IPS-NIHi7 (cell line): ENCODE measurements around the gene CDK15.
A peak's percentile ranks its signal among the peaks of the same experiment; 100 is the strongest.

Experiments used
- DNase-seq: peaks from one replicate; pipeline ENCODE4 v3.0.0; 2012; ENCODE audit warnings: mixed read lengths; ENCODE audit errors: extremely low spot score

Gene CDK15

GRCh38 chr2:201908901-201909300, 102.6 kb downstream of the CDK15 start:
- DNase-seq = no peak

DNA sequence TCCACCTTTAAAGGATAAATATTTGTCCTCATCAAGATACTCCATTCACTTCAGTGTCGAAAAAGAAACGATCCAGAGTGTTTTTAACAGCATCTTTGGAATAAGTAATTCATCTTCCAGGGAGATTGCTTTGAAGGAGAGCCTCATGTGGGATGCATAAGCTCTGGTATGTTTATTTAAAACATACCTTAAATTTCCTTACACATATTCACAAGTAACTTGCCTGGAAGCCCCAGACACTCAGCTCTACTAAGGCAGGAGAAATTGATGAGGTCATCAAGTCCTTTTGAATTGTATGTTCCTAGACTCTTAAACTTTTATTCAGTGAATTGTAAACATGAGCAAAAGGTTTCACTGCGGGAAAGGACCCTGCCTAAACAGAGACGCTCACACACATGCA, 103.0 kb downstream of the CDK15 start:
- DNase-seq = no peak

GRCh38 chr2:201909961-201910361, 103.6 kb downstream of the CDK15 start:
- DNase-seq = peak; percentile 11

DNA sequence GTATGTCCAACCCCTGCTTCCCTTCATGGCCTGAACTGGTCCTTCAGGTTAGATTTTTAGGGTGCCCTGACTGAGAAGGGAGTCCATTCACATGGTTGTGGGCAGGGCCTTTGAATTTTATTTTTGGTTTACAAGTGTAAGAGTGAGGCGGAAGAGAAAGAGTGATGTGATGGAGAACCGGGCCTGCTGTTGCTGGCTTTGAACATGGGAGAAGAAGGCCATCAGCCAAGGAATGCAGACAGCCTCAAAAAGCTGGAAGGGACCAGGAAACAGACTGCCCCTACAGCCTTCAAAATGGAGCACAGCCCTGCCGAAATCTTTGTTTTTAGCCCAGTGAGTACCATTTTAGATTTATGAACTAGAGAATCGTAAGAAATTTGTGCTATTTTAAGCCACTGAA, 105.0 kb downstream of the CDK15 start:
- DNase-seq = no peak

DNA sequence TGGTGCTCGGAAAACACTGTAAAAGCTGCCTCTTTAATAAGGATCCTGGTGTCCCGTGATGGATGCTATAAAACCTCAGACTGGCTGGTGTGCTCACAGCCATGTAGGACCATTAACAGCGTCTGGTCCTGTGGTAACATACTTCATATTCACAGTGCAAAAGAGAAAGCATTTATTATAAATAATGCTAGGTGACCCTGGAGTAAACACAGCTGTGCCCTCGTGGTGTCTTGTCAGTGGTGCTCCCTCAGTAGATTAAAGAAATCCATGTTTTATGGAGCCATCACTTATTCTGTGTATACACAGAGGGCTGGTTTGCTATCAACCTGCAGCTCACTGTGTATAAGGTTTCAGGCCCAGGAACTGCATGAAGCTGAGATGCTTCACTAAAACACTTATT, 106.9 kb downstream of the CDK15 start:
- DNase-seq = no peak

GRCh38 chr2:201915446-201915845, 109.1 kb downstream of the CDK15 start:
- DNase-seq = no peak

DNA sequence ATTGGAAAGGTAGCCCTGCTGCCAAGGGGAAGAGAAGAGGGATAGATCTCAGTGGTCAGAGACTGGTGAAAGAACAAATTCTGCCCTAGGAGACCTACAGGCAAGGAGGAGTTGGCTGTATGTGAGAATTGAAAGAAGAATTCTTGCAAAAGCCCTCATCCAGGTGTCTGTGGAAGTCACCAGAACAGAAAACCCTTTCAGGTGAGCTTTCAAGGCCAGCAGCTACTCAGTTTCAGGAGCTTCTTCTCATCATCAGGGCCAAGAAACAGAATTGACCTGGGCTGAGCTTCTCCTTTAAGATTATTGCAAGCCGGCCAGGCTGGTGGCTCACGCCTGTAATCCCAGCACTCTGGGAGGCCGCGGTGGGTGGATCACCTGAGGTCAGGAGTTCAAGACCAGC, 110.2 kb downstream of the CDK15 start:
- DNase-seq = no peak

- no peak for DNase-seq
Observed at GRCh38 chr2:201918616-201919307, 112.4 kb downstream of the CDK15 start.

- DNase-seq = no peak
Observed at GRCh38 chr2:201919308-201919634, 112.9 kb downstream of the CDK15 start.

- no peak for DNase-seq
Observed at GRCh38 chr2:201923436-201924328, 117.3 kb downstream of the CDK15 start.

GRCh38 chr2:201924453-201924852, 118.1 kb downstream of the CDK15 start:
- no peak for DNase-seq

- no peak for DNase-seq
Observed at GRCh38 chr2:201925056-201925455, 118.7 kb downstream of the CDK15 start.

GRCh38 chr2:201926067-201926466, 119.7 kb downstream of the CDK15 start:
- DNase-seq = no peak

DNA sequence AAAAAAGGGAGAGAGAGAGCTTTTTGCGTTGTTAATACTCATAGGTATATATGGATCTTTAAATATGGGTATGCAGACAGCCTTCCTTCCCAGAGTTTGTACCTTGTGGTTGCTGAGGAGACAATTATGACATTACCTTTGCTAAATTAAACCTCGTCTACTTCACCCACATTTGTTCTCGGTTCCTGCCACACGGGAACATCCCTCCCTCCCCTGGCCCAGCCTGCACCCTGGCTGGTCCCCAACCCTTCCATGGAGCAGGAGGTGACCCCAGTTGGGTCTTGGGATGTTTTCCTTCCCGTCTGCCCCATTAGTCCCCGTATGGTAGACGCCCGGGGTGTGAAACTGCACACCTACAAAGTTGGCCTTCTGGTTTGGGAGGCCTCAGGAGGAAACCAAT, 122.0 kb downstream of the CDK15 start:
- no peak for DNase-seq

GRCh38 chr2:201929281-201930026, 123.1 kb downstream of the CDK15 start:
- DNase-seq = no peak

DNA sequence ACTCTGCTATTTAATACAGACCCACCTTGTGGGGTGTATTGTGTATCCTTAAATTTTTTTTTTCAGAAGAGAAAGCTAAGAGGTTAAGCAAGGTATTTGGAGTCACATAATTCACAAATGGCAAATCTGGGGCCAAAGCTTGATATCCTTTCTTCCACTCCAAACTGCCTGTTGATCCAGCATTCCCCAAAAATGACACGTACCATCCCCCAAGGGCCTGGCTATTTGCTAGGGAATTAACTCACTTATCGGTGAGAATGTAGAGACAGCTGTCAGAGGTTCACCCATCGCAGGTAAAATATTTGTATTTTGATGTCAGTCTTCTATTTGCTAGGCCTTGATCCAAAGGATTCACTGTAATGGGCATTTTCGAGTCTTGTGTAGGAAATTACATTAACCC, 123.7 kb downstream of the CDK15 start:
- no peak for DNase-seq

- no peak for DNase-seq
Observed at GRCh38 chr2:201930831-201931230, 124.5 kb downstream of the CDK15 start.

DNA sequence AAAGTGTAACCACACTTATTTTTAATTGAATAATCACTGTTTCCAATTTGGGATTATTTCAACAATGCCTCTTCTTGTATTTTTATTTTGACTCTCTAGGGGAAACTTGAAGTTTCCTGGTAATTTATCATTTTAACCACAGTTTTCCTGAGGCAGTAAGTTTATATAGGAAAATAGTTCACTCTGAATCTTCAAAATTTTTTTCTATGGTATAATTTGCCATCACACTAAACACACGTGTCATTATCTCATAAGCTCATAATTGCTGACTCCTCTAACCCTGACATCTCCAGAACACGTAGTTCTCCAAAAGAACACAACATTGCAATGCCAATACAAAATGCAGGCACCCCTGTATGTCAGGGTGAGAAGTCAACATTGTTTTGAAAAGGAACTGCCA, 125.1 kb downstream of the CDK15 start:
- no peak for DNase-seq

DNA sequence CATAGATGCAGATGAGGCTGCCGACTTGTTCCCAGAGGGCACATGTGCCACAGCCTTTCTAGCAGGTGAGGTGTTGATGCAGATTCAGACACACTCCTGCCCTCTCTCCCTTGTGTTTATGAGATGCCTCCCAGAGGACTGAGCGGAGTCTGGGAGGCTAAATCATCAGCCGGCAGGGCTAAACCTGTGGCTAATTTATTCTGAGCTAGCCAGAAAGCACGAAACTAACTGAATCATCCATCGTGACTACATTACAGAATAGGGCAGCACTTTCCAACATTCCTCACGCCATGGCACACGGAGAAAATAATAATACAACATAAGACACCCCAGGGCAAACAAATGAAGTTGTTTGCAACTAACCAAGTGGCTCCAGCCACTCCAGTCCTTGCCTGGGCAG, 125.6 kb downstream of the CDK15 start:
- no peak for DNase-seq

DNA sequence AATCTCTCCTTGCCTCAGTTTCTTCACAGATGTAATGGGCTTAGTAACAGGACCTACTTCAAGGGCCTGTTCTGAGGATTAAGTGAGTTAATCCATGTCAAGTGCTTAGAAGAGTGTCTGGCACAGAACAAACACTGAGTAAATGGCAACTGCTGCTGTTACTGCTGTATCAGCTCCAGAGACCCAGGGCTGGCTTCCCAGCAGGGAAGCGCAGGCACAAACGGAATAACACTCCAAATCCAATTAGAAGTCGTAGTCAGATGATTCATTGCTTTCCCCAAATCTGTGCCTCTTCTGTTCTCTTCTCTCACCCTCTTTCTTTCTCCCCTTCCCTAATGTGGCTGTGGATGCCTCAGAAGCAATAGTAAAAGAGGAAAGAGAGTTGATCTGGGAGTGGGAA, 126.2 kb downstream of the CDK15 start:
- DNase-seq = no peak

- no peak for DNase-seq
Observed at GRCh38 chr2:201933792-201934237, 127.5 kb downstream of the CDK15 start.

DNA sequence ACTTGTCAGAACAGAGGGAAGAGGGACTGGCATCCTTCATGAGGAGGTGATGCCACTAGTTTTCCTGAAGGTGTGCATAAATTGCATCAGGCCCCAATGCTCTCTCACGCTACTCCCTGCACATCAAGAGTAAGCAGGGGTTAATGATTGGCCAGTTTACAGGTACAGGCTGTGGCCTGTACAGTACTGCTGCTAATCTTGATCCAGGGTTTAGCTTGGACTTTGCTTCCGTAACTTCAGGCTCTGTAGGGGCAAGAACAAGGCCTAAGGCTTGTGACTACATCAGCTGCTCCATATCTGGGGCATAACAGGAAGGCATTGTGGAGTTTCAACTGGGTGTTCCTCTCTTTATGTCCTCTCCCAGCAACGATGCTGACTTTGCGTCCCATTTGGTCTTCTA, 130.5 kb downstream of the CDK15 start:
- DNase-seq = no peak

GRCh38 chr2:201937343-201937742, 131.0 kb downstream of the CDK15 start:
- no peak for DNase-seq
